ENCODE measurements around the gene SV2A. TPM values are rescaled to one million over a fixed set of nuclear protein-coding genes. Genes with fewer than 3 reads are reported as not detected.

The SV2A gene
- total RNA-seq, 4 donors from 2014 or later, result 6.2 to 9.2 (median 7.1) TPM

- Histone ChIP-seq H3K36me3 (peaks cover 0 to 30% of the 10 kb centered on the region in 2 donors), H3K9me3 (no peaks in the 10 kb centered on the region), H3K4me1 (peaks cover 0 to 26% (median 10%) of the 10 kb centered on the region in 3 donors), H3K27ac (no peak overlapping the region), H3K4me3 (no peak overlapping the region), H3K27me3 (no peaks in the 10 kb centered on the region)
- no peak for ATAC-seq
- TF ChIP-seq POLR2A (IDR thresholded peaks at IDR 0.05), result no peak
- TF ChIP-seq CTCF (IDR thresholded peaks at IDR 0.05), result no peak
- TF ChIP-seq EP300 (IDR thresholded peaks at IDR 0.05), result no peak
- no peak for TF ChIP-seq POLR2AphosphoS5 (IDR thresholded peaks at IDR 0.05)
- WGBS, 2 donors (ENCODE audit: low coverage in 1 of 2), result 82 to 89% methylated on average over 1 of the region's 1 CpG
These were observed 3.1 kb downstream of the SV2A start for GRCh38 chr1:149914545-149914944.

GRCh38 chr1:149906570-149907075 is 11.0 kb downstream of the SV2A start:
- no peaks in the 10 kb centered on the region for H3K27me3 ChIP-seq
- 78 to 100% methylated on average over 3 of the region's 10 CpGs for WGBS, 2 donors (ENCODE audit: low coverage in 1 of 2)
- peaks cover 0 to 61% of the 10 kb centered on the region in 2 donors for H3K36me3 ChIP-seq
- ATAC-seq, result no peak
- H3K4me1 ChIP-seq, result no peaks in the 10 kb centered on the region
- no peak overlapping the region for H3K27ac ChIP-seq
- no peak for TF ChIP-seq POLR2AphosphoS5 (IDR thresholded peaks at IDR 0.05)
- TF ChIP-seq POLR2A (IDR thresholded peaks at IDR 0.05), result no peak
- TF ChIP-seq EP300 (IDR thresholded peaks at IDR 0.05), result no peak
- no peak for TF ChIP-seq CTCF (IDR thresholded peaks at IDR 0.05)
- H3K9me3 ChIP-seq, result no peaks in the 10 kb centered on the region
- H3K4me3 ChIP-seq, result no peak overlapping the region

- ATAC-seq, result no peak
- no peaks in the 10 kb centered on the region for H3K9me3 ChIP-seq
- WGBS, 2 donors (ENCODE audit: low coverage in 1 of 2), result 90% methylated on average over 2 of the region's 5 CpGs; no CpG with 5 or more reads in 1 of the 2 donors
These were observed 13.7 kb downstream of the SV2A start for GRCh38 chr1:149903836-149904491.

GRCh38 chr1:149899460-149900284 is 18.0 kb downstream of the SV2A start, which contains the start of gene BOLA1:
BOLA1 (plus strand) TSS chr1:149899568; CDS start chr1:149900060, 492 bp downstream.
- Histone ChIP-seq H3K4me1 (peaks cover 3 to 13% (median 4%) of the 10 kb centered on the region in 3 donors), H3K4me3 (peak within 1 kb of the TSS; percentile 41 to 60), H3K9me3 (no peaks in the 10 kb centered on the region), H3K27me3 (no peaks in the 10 kb centered on the region), H3K27ac (peak within 1 kb of the TSS; percentile 85 to 88 (median 87)), H3K36me3 (peaks cover 0 to 2% of the 10 kb centered on the region in 2 donors)
- TF ChIP-seq EP300 (IDR thresholded peaks at IDR 0.05) (no peak), POLR2A (IDR thresholded peaks at IDR 0.05) (peak; percentile 68 to 78), POLR2AphosphoS5 (IDR thresholded peaks at IDR 0.05) (peak; percentile 89), CTCF (IDR thresholded peaks at IDR 0.05) (no peak)
- ATAC-seq, result peak; percentile 100
- WGBS, 2 donors (ENCODE audit: low coverage in 1 of 2), result 0 to 4% methylated on average over 1 to 17 of the region's 65 CpGs

More at GRCh38 chr1:149903836-149904491, 13.7 kb downstream of the SV2A start:
- no peak for TF ChIP-seq POLR2A (IDR thresholded peaks at IDR 0.05)
- no peak for TF ChIP-seq POLR2AphosphoS5 (IDR thresholded peaks at IDR 0.05)
- no peak for TF ChIP-seq CTCF (IDR thresholded peaks at IDR 0.05)
- TF ChIP-seq EP300 (IDR thresholded peaks at IDR 0.05), result no peak
- H3K4me1 ChIP-seq, result peaks cover 3 to 13% (median 4%) of the 10 kb centered on the region in 3 donors
- no peaks in the 10 kb centered on the region for H3K27me3 ChIP-seq
- no peak overlapping the region for H3K4me3 ChIP-seq
- peaks cover 0 to 39% of the 10 kb centered on the region in 2 donors for H3K36me3 ChIP-seq
- no peak overlapping the region for H3K27ac ChIP-seq

Measured in gastroesophageal sphincter (tissue), 4 donors.